Femur (tissue), 1 donor: Measurements from ENCODE around the gene DDAH1.
A peak's percentile ranks its signal among the peaks of the same experiment; 100 is the strongest.

ENCODE experiments used
- DNase-seq: peaks from one replicate; pipeline ENCODE4 v3.0.0-alpha.2; 2017

Gene DDAH1

DNA sequence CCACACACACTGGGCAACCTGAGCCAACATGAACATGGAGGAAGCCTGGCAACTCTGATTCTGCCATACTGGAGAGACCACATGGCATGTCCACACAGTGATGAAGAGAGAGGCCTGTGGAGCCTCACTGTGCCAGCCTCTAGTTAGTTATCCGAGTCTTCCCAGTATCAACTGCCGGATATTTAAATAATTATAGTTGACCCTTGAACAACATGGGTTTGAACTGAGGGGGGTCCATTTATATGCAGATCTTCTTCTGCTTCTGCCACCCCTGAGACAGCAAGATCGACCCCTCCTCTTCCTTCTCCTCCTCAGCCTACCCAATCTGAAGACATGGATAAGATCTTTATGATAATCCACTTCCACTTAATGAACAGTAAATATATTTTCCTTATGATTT is 27.8 kb downstream of the DDAH1 start:
- DNase-seq: no peak

- no peak for DNase-seq
Measured at GRCh38 chr1:85433096-85433495, 31.9 kb downstream of the DDAH1 start.

DNA sequence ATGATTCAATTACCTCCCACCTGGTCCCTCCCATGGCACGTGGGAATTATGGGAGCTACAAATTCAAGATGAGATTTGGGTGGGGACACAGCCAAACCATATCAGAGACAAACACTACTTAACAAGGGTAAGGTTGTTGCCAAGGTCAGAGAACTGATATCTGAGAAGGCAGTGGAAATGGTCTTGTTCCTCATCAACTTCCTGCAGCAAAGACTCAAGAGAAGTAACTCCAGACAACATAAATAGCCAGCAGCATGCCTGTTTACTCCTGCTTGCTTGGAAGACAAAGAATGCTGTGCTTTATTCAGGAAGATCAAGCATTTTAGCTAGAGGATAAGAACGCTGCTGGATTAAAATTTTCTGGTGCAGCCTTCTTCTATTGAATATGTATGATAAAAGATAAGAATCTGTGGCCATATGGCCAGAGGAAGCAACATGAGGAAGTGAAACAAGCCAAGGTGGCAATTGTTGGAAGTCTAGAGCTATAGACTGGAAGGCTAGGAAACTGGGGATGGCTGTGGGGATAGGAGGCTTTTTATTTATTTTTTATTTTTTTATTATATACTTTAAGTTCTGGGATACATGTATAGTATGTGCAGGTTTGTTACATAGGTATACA is 36.4 kb downstream of the DDAH1 start:
- no peak for DNase-seq

DNA sequence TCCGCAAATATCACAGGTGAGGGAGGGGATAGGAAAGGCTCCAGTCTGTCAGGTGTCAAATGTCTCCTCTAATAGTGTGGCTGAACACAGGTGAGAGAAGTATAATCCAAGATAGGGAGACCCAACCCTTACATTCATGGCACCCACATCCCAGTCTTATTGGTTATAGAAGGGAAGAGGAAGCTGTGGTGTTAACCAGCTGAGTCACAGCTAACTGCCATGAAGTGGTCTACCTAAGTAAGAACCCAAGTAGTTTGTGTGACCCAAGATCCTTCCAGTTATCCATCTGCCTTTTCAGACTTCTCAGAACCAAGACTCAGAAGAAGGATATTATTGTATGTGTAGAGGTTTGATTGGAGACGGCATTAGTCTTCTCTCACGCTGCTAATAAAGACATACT is 37.1 kb downstream of the DDAH1 start:
- no peak for DNase-seq

GRCh38 chr1:85427331-85427730 is 37.6 kb downstream of the DDAH1 start:
- no peak for DNase-seq

- no peak for DNase-seq
Measured at GRCh38 chr1:85421179-85421578, 43.8 kb downstream of the DDAH1 start.

DNA sequence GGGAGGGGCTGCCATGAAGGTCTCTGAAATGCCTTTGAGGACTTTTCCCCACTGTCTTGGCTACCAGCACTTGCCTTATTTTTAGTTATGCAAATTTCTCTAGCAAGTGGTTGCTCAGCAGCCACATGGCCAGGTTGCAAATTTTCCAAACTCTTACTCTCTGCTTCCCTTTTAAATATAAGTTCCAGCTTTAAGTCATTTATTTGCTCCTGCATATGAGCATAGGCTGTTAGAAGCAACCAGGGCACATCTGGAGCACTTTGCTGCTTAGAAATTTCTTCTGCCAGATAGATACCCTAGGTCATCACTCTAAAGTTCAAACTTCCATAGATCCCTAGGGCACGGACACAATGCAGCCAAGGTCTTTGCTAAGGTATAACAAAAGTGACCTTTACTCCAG is 44.8 kb downstream of the DDAH1 start:
- no peak for DNase-seq

GRCh38 chr1:85417876-85418275 is 47.1 kb downstream of the DDAH1 start:
- no peak for DNase-seq

GRCh38 chr1:85417017-85417416 is 47.9 kb downstream of the DDAH1 start:
- DNase-seq: no peak

DNA sequence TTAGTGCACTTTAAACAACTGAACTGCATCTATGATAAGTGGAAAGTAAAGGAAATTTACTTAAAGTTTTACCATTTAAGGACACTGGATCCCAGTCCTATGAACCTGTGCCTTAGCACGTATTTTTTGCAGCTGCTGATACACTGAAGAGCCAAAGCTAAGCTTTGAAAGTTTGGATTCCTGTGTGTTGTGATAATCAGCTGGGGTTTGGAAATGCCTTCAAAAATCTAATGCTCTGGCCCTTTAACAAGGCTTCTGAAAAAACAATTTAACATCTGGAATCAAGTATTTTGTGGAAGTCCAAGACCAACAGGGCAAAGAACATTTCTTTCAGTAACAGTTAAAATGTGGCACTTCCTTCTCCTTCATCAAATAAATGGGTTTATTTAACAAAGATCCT is 51.8 kb downstream of the DDAH1 start:
- DNase-seq: no peak

- DNase-seq: no peak
Measured at GRCh38 chr1:85411567-85412305, 53.2 kb downstream of the DDAH1 start.

DNA sequence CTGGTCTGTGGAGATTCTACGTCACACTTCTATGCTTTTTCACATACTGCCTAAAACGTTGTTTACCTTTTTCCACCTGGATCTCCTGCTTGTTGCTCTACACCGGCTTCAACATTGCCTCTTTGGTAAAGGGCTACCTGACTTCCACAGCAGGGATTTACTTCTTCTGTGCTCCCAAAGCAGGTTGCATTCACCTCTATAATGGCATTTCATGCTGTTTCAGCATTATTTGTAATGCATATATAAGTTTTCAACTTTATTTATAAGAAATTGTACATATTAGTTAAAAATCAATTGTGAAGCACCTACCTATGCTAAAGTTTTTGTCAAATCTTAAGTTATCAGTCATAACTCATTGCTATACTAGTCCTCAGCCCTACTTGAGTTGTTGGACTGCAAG is 55.4 kb downstream of the DDAH1 start:
- DNase-seq: no peak

DNA sequence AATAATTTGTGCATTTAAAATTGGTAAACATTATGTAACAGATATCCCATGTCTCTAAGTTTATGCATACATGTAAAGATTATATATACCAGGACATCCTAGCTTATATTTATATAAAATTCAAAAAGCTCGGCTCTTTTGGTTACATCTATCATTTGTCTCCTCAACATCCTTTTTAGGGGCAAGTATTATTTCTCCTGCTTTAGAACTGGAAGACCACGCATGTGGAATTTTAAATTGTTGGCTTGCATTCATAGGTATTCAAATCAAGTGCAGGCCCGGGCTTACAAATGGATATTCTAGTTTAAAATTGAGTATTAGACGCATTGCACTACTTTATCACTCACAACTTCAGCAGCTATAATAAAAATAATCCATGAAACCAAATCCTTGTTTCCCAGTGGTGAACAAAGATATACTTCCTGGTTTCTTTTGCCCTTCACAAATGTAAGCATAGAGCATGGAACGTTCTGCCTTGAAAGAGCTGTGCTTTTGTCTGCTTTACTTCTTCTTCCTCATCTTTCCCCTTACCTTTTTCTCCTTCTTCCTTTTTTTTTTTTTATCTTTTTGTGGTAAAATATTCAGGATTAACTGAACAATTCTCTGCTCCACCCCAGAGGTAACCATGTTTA is 57.1 kb downstream of the DDAH1 start:
- DNase-seq: no peak

DNA sequence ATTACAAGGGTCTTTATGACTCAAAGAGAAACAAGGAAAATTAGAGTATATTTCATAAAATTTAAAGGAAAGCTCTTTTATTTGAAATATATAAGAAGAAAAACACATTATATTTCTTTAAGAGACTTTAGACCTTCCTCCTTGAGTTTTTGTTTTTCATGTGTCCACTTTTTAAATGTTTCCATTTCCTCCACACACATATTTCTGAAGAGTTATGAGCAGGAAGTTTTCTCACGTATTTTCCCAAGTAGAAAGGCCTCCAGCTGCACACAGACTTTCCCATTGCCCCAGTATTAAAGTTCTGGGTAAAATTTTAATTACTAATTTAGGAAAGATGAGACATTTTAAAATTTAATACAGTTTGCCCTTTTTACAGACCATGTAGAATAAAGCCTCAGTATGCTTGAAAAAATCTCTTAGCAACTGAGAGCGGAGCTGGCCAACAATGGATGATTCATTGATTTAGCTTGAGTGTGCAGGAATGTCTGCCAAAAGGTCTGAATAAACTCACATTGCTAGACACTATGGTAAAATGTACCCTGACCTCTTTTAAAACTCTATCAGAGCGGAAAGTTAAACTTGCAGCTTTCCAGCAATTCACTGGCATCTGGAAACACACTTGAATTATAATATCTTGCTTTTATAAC is 57.9 kb downstream of the DDAH1 start:
- DNase-seq: peak; percentile 82

- DNase-seq: no peak
Measured at GRCh38 chr1:85406081-85406480, 58.9 kb downstream of the DDAH1 start.

GRCh38 chr1:85404408-85404807 is 60.6 kb downstream of the DDAH1 start:
- DNase-seq: peak; percentile 26

- no peak for DNase-seq
Measured at GRCh38 chr1:85398391-85399064, 66.4 kb downstream of the DDAH1 start.

GRCh38 chr1:85397490-85398032 is 67.4 kb downstream of the DDAH1 start:
- no peak for DNase-seq

- DNase-seq: no peak
Measured at GRCh38 chr1:85396194-85396593, 68.8 kb downstream of the DDAH1 start.

- DNase-seq: no peak
Measured at GRCh38 chr1:85394130-85394529, 70.8 kb downstream of the DDAH1 start.

GRCh38 chr1:85393490-85393889 is 71.5 kb downstream of the DDAH1 start:
- DNase-seq: no peak

DNA sequence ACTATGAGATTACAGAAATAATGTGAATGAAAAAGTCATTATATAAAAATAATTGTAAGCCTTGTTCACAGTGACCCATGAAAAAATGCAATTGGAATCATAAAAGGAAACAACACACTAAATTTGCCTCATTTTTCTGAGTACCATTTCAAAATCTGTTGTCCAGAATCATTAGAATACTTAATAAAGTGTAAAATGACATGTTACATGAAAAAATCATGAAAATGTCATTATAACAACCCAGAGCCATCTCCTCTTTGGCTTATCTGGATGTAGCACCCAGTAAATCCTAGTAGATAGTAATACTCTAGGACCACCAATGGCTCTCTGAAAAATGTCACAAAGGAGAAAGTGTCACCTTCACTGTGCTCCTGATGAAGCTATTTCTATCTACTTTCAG is 76.5 kb downstream of the DDAH1 start:
- DNase-seq: no peak

DNA sequence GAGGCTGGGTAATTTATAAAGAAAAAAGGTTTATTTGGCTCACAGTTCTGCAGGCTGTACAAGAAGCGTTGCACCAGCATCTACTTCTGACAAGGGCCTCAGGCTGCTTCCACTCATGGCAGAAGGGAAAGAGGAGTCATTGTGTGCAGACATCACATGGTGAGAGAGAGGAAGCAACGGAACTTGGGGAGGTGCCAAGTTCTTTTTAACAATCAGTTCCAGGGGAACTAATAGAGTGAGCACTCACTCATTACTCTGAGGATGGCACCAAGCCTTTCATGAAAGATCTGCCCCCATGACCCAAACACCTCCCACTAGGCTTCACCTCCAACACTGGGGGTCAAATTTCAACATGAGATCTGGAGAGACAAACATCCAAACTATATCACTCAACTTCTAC is 77.2 kb downstream of the DDAH1 start:
- DNase-seq: no peak
